ENCODE measurements around the gene WASF1. TPM values are rescaled to one million over a fixed set of nuclear protein-coding genes. Genes with fewer than 3 reads are reported as not detected.

The WASF1 gene
- total RNA-seq, 4 donors from 2014 or later, result 8.0 to 11.7 (median 8.7) TPM

GRCh38 chr6:110214338-110214737, 34.9 kb upstream of the WASF1 start:
- Histone ChIP-seq H3K36me3 (peaks cover 0 to 97% (median 5%) of the 10 kb centered on the region in 3 donors), H3K27ac (no peak overlapping the region)
- no peak for TF ChIP-seq POLR2A (IDR thresholded peaks at IDR 0.05)
- TF ChIP-seq, protein P1, sequence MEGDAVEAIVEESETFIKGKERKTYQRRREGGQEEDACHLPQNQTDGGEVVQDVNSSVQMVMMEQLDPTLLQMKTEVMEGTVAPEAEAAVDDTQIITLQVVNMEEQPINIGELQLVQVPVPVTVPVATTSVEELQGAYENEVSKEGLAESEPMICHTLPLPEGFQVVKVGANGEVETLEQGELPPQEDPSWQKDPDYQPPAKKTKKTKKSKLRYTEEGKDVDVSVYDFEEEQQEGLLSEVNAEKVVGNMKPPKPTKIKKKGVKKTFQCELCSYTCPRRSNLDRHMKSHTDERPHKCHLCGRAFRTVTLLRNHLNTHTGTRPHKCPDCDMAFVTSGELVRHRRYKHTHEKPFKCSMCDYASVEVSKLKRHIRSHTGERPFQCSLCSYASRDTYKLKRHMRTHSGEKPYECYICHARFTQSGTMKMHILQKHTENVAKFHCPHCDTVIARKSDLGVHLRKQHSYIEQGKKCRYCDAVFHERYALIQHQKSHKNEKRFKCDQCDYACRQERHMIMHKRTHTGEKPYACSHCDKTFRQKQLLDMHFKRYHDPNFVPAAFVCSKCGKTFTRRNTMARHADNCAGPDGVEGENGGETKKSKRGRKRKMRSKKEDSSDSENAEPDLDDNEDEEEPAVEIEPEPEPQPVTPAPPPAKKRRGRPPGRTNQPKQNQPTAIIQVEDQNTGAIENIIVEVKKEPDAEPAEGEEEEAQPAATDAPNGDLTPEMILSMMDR (IDR thresholded peaks at IDR 0.05), result no peak
- TF ChIP-seq EP300 (IDR thresholded peaks at IDR 0.05), result no peak

GRCh38 chr6:110211753-110212152, 32.3 kb upstream of the WASF1 start:
- no peak overlapping the region for H3K27ac ChIP-seq
- no peaks in the 10 kb centered on the region for H3K9me3 ChIP-seq
- TF ChIP-seq, protein P1 (IDR thresholded peaks at IDR 0.05), result no peak
- TF ChIP-seq POLR2A (IDR thresholded peaks at IDR 0.05) (no peak), EP300 (IDR thresholded peaks at IDR 0.05) (no peak)
- no peaks in the 10 kb centered on the region for H3K4me1 ChIP-seq
- 98% methylated on average over 1 of the region's 1 CpG for WGBS, 2 donors
- DNase-seq (ENCODE audit: low spot score in 2 of 2), result no peak
- H3K4me3 ChIP-seq, result no peak overlapping the region
- H3K36me3 ChIP-seq, result peaks cover 0 to 88% (median 5%) of the 10 kb centered on the region in 3 donors
- no peaks in the 10 kb centered on the region for H3K27me3 ChIP-seq

More at GRCh38 chr6:110214338-110214737, 34.9 kb upstream of the WASF1 start:
- no peaks in the 10 kb centered on the region for H3K27me3 ChIP-seq
- no peak overlapping the region for H3K4me3 ChIP-seq
- DNase-seq (ENCODE audit: low spot score in 2 of 2), result no peak
- H3K9me3 ChIP-seq, result no peaks in the 10 kb centered on the region
- no peaks in the 10 kb centered on the region for H3K4me1 ChIP-seq
- 38 to 59% methylated on average over 1 of the region's 1 CpG for WGBS, 2 donors

- Histone ChIP-seq H3K27ac (no peak overlapping the region), H3K36me3 (peaks cover 0 to 48% (median 5%) of the 10 kb centered on the region in 3 donors), H3K4me1 (no peaks in the 10 kb centered on the region), H3K9me3 (no peaks in the 10 kb centered on the region), H3K4me3 (no peak overlapping the region), H3K27me3 (no peaks in the 10 kb centered on the region)
- DNase-seq (ENCODE audit: low spot score in 2 of 2), result no peak
- WGBS, 2 donors, result 97% methylated on average over 3 of the region's 3 CpGs
- no peak for TF ChIP-seq EP300 (IDR thresholded peaks at IDR 0.05)
- no peak for TF ChIP-seq POLR2A (IDR thresholded peaks at IDR 0.05)
- TF ChIP-seq, protein P1 (IDR thresholded peaks at IDR 0.05), result no peak
Measured at GRCh38 chr6:110207652-110208051, 28.2 kb upstream of the WASF1 start.

- no peak overlapping the region for H3K4me3 ChIP-seq
- WGBS, 2 donors, result 91 to 94% methylated on average over 3 of the region's 3 CpGs
- TF ChIP-seq, protein P1 (IDR thresholded peaks at IDR 0.05), result no peak
- TF ChIP-seq EP300 (IDR thresholded peaks at IDR 0.05) (no peak), POLR2A (IDR thresholded peaks at IDR 0.05) (no peak)
- peaks cover 0 to 4% (median 0%) of the 10 kb centered on the region in 3 donors for H3K36me3 ChIP-seq
- no peak overlapping the region for H3K27ac ChIP-seq
- peaks cover 0 to 7% (median 0%) of the 10 kb centered on the region in 4 donors for H3K4me1 ChIP-seq
- no peaks in the 10 kb centered on the region for H3K27me3 ChIP-seq
- H3K9me3 ChIP-seq, result no peaks in the 10 kb centered on the region
- no peak for DNase-seq (ENCODE audit: low spot score in 2 of 2)
Measured at GRCh38 chr6:110201151-110201884, 21.8 kb upstream of the WASF1 start.

- no peaks in the 10 kb centered on the region for H3K27me3 ChIP-seq
- no peak for DNase-seq (ENCODE audit: low spot score in 2 of 2)
- no peak overlapping the region for H3K27ac ChIP-seq
- no peak for TF ChIP-seq EP300 (IDR thresholded peaks at IDR 0.05)
- TF ChIP-seq, protein P1 (IDR thresholded peaks at IDR 0.05), result no peak
- no peak for TF ChIP-seq POLR2A (IDR thresholded peaks at IDR 0.05)
- H3K9me3 ChIP-seq, result no peaks in the 10 kb centered on the region
- no peak overlapping the region for H3K4me3 ChIP-seq
- WGBS, 2 donors, result 98 to 99% methylated on average over 3 of the region's 3 CpGs
- peaks cover 0 to 10% (median 0%) of the 10 kb centered on the region in 3 donors for H3K36me3 ChIP-seq
- peaks cover 0 to 7% (median 0%) of the 10 kb centered on the region in 4 donors for H3K4me1 ChIP-seq
Measured at GRCh38 chr6:110198561-110198960, 19.1 kb upstream of the WASF1 start.

All from tibial nerve (tissue), 4 donors.